ENCODE results near the gene EFR3B. TPM values are rescaled to one million over a fixed set of nuclear protein-coding genes. Genes with fewer than 3 reads are reported as not detected.

Gene EFR3B
- total and polyA plus RNA-seq, 10 of the 15 experiments (the other 5 are each of a cell fraction or from before 2014, with no cell fraction given): 0.12 to 3.9 (median 1.8) TPM

GRCh38 chr2:25165992-25166875 lies 124.4 kb downstream of the EFR3B start (continued):
- TF ChIP-seq ZBTB40 (IDR thresholded peaks at IDR 0.05; ENCODE audit: borderline replicate concordance) (no peak), TCF12 (IDR thresholded peaks at IDR 0.05; ENCODE audit: low read depth, low read length) (no peak), SMC3 (IDR thresholded peaks at IDR 0.05; ENCODE audit: borderline replicate concordance, low read length) (peak; percentile 74), BACH1 (IDR thresholded peaks at IDR 0.05; ENCODE audit: borderline replicate concordance) (no peak), STAT1 (conservative IDR thresholded peaks at IDR 0.05) (no peak), TCF7 (IDR thresholded peaks at IDR 0.05; ENCODE audit: borderline replicate concordance) (no peak), BHLHE40 (IDR thresholded peaks at IDR 0.05; ENCODE audit: borderline replicate concordance in 1 of 2, low read depth in 2 of 2, low read length in 1 of 2) (peak in 1 of 2 experiments; percentile 15; a peak in 1 of 4 replicates)
- TF ChIP-seq, protein P1, sequence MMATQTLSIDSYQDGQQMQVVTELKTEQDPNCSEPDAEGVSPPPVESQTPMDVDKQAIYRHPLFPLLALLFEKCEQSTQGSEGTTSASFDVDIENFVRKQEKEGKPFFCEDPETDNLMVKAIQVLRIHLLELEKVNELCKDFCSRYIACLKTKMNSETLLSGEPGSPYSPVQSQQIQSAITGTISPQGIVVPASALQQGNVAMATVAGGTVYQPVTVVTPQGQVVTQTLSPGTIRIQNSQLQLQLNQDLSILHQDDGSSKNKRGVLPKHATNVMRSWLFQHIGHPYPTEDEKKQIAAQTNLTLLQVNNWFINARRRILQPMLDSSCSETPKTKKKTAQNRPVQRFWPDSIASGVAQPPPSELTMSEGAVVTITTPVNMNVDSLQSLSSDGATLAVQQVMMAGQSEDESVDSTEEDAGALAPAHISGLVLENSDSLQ (IDR thresholded peaks at IDR 0.05): no peak
